Smooth muscle cell of trachea (primary cell): ENCODE data around the gene C9orf152. TPM values are rescaled to one million over a fixed set of nuclear protein-coding genes. Genes with fewer than 3 reads are reported as not detected.

ENCODE experiments used
- total RNA-seq: library from RNA; depleted of rRNA; stranded (reverse); fragments of >200 nt; gene quantifications from 2 replicates; pipeline ENCODE4 v1.2.1, GENCODE V29; 2014

C9orf152 gene, protein sequence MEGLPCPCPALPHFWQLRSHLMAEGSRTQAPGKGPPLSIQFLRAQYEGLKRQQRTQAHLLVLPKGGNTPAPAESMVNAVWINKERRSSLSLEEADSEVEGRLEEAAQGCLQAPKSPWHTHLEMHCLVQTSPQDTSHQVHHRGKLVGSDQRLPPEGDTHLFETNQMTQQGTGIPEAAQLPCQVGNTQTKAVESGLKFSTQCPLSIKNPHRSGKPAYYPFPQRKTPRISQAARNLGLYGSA
- total RNA-seq, result 0.17 TPM in 1 of 2 replicates, not detected in the other

DNA sequence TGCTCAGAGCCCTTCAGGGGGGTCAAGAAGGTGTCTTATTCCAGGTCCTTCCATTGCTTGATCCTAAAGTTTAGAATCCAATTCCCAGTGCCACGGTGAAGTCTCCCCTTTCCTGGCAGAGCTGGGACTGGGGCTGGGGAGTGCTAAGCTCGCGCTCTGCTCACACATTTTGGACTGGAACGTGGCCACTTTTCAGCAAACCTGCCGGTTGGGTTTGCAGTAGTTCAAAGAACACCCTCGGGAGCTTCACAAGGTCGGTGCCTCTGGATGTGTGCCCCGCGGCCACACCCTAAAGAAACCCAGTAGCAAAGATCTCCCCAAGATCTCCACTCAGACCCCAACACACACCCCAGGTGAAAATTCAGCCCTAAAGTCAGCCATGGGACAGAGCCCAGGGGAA is at the start of gene C9orf152:
C9orf152 (minus strand) TSS at position 129 of the 400 bp plus-strand sequence. CDS start 580 bp downstream, outside the sequence.

DNA sequence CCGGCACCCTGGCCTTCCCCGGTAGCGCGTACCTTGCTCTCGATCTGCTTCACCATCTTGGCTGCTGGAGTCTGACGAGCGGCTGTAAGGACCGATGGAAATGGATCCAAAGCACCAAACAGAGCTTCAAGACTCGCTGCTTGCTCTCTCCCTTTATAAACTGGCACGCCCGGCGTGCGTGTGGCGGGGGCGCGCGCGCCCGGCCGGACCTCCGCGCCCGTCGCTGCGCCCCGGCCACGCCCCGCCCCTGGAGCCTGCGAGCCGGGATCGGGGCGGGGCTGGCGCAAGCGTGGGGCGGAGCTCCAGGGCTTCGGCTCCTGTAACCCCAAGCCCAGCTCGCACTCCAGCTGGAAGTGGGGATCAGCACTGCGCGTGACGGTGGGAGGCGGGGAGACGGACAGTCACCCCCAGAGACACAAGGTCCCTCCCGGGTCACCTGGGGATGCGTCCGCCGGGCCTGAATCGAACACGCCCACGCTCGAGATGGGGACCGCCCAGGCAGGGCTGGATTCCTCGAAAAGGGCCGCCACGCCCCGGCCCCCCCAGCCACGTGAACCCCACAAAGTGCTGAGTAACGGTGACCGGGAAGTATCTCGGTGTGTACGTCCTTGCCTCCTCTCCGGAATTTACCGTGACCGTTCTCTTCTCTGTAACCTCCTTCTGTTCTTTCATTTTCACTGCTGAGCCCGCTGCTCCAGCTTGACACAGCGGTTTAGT is 48.6 kb upstream of the C9orf152 start, which contains the start of gene TXN:
TXN (minus strand) TSS at position 128 of the 717 bp plus-strand sequence; CDS start at position 56, 72 bp downstream.

Other genes with a start within 250 kb of the C9orf152 start
- gene TXN, start 48.3 kb upstream of the C9orf152 start, total RNA-seq, result 280 and 530 TPM in 2 replicates
- gene TXNDC8, start 129.7 kb upstream of the C9orf152 start, total RNA-seq, result 1.9 TPM in 1 of 2 replicates, not detected in the other